ES-I3 (cell line): ENCODE measurements around the gene PPP2R5C.

Experiments
- H3K36me3 ChIP-seq: 2 replicates; pipeline ENCODE4 v1.6.1; 2013; ENCODE audit warnings: mild to moderate bottlenecking, low read length, control low read depth, moderate library complexity; ENCODE audit not compliant: insufficient read depth
- H3K4me1 ChIP-seq: 2 replicates; pipeline ENCODE4 v1.6.1; 2013; ENCODE audit warnings: mild to moderate bottlenecking, control low read depth, low read length; ENCODE audit not compliant: insufficient read depth
- H3K9ac ChIP-seq: 2 replicates; pipeline ENCODE4 v1.6.1; 2013; ENCODE audit warnings: low read depth, mild to moderate bottlenecking, low read length, moderate library complexity
- H3K9me3 ChIP-seq: 2 replicates; pipeline ENCODE4 v1.6.1; 2013; ENCODE audit warnings: mild to moderate bottlenecking, low read length, moderate library complexity; ENCODE audit not compliant: control insufficient read depth, insufficient read depth

The PPP2R5C gene

GRCh38 chr14:101817501-101818001 is 56.0 kb downstream of the PPP2R5C start:
- Histone ChIP-seq H3K9me3 (no peaks in the 10 kb centered on the region), H3K9ac (no peak overlapping the region), H3K4me1 (no peaks in the 10 kb centered on the region), H3K36me3 (no peaks in the 10 kb centered on the region; the same call in 1 of the 2 replicates)

- peaks cover 6% of the 10 kb centered on the region for H3K36me3 ChIP-seq
- H3K9me3 ChIP-seq, result no peaks in the 10 kb centered on the region
- H3K9ac ChIP-seq, result no peak overlapping the region
- H3K4me1 ChIP-seq, result no peaks in the 10 kb centered on the region
Observed at GRCh38 chr14:101819251-101819990, 57.9 kb downstream of the PPP2R5C start.

- H3K36me3 ChIP-seq, result peaks cover 6% of the 10 kb centered on the region
- no peak overlapping the region for H3K9ac ChIP-seq
- no peaks in the 10 kb centered on the region for H3K9me3 ChIP-seq
- no peaks in the 10 kb centered on the region for H3K4me1 ChIP-seq
Observed at GRCh38 chr14:101820283-101820798, 58.8 kb downstream of the PPP2R5C start.

GRCh38 chr14:101821528-101821927 is 60.0 kb downstream of the PPP2R5C start:
- Histone ChIP-seq H3K9me3 (no peaks in the 10 kb centered on the region), H3K36me3 (peaks cover 6% of the 10 kb centered on the region), H3K4me1 (no peaks in the 10 kb centered on the region), H3K9ac (no peak overlapping the region)

GRCh38 chr14:101823066-101823465 is 61.6 kb downstream of the PPP2R5C start:
- Histone ChIP-seq H3K36me3 (peaks cover 6% of the 10 kb centered on the region), H3K4me1 (no peaks in the 10 kb centered on the region), H3K9me3 (no peaks in the 10 kb centered on the region), H3K9ac (no peak overlapping the region)

- peaks cover 6% of the 10 kb centered on the region for H3K36me3 ChIP-seq
- H3K9me3 ChIP-seq, result no peaks in the 10 kb centered on the region
- H3K9ac ChIP-seq, result no peak overlapping the region
- no peaks in the 10 kb centered on the region for H3K4me1 ChIP-seq
Observed at GRCh38 chr14:101823511-101824120, 62.1 kb downstream of the PPP2R5C start.

GRCh38 chr14:101824339-101824727 is 62.8 kb downstream of the PPP2R5C start:
- H3K4me1 ChIP-seq, result no peaks in the 10 kb centered on the region
- no peak overlapping the region for H3K9ac ChIP-seq
- H3K9me3 ChIP-seq, result no peaks in the 10 kb centered on the region
- H3K36me3 ChIP-seq, result peaks cover 6% of the 10 kb centered on the region; the same call in 1 of the 2 replicates

GRCh38 chr14:101825797-101826196 is 64.3 kb downstream of the PPP2R5C start:
- H3K9me3 ChIP-seq, result no peaks in the 10 kb centered on the region
- H3K36me3 ChIP-seq, result peaks cover 6% of the 10 kb centered on the region
- no peak overlapping the region for H3K9ac ChIP-seq
- H3K4me1 ChIP-seq, result no peaks in the 10 kb centered on the region

GRCh38 chr14:101826351-101826750 is 64.8 kb downstream of the PPP2R5C start:
- no peaks in the 10 kb centered on the region for H3K9me3 ChIP-seq
- H3K9ac ChIP-seq, result no peak overlapping the region
- no peaks in the 10 kb centered on the region for H3K4me1 ChIP-seq
- peaks cover 6% of the 10 kb centered on the region for H3K36me3 ChIP-seq

- Histone ChIP-seq H3K9me3 (no peaks in the 10 kb centered on the region), H3K36me3 (peaks cover 6% of the 10 kb centered on the region), H3K4me1 (no peaks in the 10 kb centered on the region), H3K9ac (no peak overlapping the region)
Observed at GRCh38 chr14:101827286-101827685, 65.8 kb downstream of the PPP2R5C start.

GRCh38 chr14:101828046-101828445 is 66.5 kb downstream of the PPP2R5C start:
- Histone ChIP-seq H3K4me1 (no peaks in the 10 kb centered on the region), H3K9ac (no peak overlapping the region), H3K36me3 (peaks cover 6% of the 10 kb centered on the region), H3K9me3 (no peaks in the 10 kb centered on the region)

GRCh38 chr14:101830271-101830670 is 68.8 kb downstream of the PPP2R5C start:
- Histone ChIP-seq H3K9me3 (no peaks in the 10 kb centered on the region), H3K4me1 (no peaks in the 10 kb centered on the region), H3K9ac (no peak overlapping the region), H3K36me3 (no peaks in the 10 kb centered on the region; the same call in 1 of the 2 replicates)

- Histone ChIP-seq H3K4me1 (no peaks in the 10 kb centered on the region), H3K9ac (no peak overlapping the region), H3K9me3 (no peaks in the 10 kb centered on the region), H3K36me3 (no peaks in the 10 kb centered on the region; the same call in 1 of the 2 replicates)
Observed at GRCh38 chr14:101833045-101833444, 71.5 kb downstream of the PPP2R5C start.

- H3K9me3 ChIP-seq, result no peaks in the 10 kb centered on the region
- no peak overlapping the region for H3K9ac ChIP-seq
- H3K36me3 ChIP-seq, result no peaks in the 10 kb centered on the region; the same call in 1 of the 2 replicates
- no peaks in the 10 kb centered on the region for H3K4me1 ChIP-seq
Observed at GRCh38 chr14:101834397-101834796, 72.9 kb downstream of the PPP2R5C start.
